Hematopoietic multipotent progenitor cell treated with erythropoietin and hydrocortisone succinate and interleukin-3 and kit ligand, for 17 days (in vitro differentiated cells): ENCODE measurements around the gene MLX.
"Not testable (repeated sequence)": the region's sequence is repeated elsewhere in the genome, so short reads cannot be mapped to it uniquely, and the experiment has no call there.

Source experiments
- DNase-seq: peaks from one replicate; pipeline ENCODE4 v3.0.0-alpha.2; 2015; ENCODE audit warnings: low spot score

The MLX gene

DNA sequence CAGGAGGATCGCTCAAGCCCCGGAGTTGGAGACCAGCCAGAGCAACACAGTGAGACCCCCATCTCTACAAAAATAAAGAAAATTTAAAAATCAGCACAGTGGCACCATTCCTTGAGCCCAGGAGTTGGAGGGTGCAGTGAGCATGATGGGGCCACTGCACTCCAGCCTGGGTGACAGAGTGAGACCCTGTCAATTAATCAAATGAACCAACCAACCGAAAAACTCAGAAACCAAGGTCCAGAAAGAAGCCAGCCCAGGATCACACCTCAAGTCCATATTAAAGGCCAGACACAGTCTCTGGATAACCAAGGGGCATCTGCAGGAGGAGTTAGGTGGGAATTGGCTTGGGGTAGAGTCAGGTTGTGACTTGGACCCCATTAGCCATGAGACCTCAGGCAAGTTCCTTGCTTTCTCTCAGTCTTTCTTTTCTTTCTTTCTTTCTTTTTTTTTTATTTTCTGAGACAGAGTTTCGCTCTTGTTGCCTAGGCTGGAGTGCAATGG, 11.7 kb upstream of the MLX start:
- no peak for DNase-seq

DNA sequence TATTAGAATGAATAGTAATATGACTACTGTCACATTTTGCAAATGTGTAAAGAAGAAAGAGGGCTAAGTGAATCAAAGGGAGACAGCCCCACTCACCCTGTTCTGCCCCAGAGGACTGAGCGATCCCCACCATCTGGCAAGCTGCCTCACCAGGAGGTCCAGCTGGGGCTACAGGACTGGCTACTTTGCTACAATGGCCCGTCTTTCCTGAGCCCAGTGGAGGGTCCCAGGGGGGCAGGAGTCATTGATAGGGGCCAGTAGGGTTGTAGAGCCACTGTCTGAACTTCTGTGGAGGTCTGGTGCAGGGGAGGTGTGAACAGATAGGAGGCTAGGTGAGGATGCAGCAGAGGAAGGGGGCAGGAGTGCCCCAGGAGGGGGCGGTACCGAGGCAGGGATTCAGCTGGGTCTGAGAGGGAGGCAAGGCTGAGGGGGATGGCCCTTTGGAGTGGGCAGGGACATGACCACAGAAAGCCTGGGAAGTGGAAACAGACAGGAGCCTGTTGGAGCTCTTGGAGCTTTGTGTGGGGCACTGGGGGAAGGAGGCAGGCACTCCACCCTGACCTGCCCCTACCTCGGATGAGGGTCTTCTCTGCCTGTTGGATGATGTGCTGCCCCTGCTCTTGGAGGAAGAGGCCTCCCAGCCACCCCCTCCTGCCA, 10.8 kb upstream of the MLX start:
- DNase-seq: not testable (repeated sequence)

GRCh38 chr17:42559075-42559474, 7.8 kb upstream of the MLX start:
- DNase-seq: no peak

DNA sequence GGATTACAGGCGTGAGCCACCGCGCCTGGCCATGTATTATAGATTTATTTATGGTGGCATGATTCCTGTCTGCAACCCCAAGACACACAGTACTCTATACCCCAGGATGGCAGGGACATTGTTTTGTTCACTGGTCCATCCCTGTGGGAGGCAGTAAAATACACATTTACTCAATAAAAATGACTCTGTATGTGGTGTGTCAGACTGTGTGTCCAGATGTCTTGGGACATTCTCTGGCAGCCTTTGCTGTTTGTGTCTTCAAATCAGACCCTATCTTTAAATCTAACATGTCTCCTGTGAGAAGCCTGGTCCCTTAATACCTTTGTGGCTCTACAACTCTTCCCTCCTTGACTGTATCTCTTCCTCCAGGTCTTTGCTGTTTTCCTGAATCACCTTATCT, 6.7 kb upstream of the MLX start:
- no peak for DNase-seq

GRCh38 chr17:42561897-42562387, 5.0 kb upstream of the MLX start, which contains the start of gene COASY:
Gene COASY, plus strand, starts transcription at chr17:42562148. Its CDS starts 475 bp downstream, at chr17:42562623.
- peak; percentile 94 for DNase-seq

DNA sequence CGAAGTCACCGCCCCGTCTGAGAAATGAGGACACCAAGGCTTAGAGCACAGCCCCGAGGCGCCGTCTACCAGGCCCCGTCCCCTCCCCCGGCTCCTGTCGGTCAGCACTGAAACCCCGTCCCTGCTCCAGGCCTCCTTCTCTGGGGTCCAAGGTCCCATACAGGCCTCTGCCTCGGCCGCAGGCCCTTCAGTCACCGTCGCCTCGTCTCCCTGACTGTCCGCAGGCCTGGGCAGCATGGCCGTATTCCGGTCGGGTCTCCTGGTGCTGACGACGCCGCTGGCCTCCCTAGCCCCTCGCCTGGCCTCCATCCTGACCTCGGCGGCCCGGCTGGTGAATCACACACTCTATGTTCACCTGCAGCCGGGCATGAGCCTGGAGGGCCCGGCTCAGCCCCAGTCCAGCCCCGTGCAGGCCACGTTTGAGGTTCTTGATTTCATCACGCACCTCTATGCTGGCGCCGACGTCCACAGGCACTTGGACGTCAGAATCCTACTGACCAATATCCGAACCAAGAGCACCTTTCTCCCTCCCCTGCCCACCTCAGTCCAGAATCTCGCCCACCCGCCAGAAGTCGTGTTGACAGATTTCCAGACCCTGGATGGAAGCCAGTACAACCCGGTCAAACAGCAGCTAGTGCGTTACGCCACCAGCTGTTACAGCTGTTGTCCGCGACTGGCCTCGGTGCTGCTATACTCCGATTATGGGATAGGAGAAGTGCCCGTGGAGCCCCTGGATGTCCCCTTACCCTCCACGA, 4.3 kb upstream of the MLX start:
- DNase-seq: no peak

DNA sequence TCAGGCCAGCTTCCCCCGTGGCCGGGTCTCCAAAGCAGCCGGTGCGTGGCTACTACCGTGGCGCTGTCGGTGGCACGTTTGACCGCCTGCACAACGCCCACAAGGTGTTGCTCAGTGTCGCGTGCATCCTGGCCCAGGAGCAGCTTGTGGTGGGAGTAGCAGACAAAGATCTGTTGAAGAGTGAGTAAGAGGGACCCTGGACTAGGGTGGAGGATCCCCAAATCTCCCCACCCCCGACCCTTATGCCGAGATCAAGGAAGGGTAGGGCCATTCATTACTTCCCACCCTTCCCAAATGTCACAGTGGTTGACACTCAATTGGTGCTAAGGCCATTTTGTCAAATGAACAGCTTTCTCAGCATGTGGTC, 3.8 kb upstream of the MLX start:
- no peak for DNase-seq

DNA sequence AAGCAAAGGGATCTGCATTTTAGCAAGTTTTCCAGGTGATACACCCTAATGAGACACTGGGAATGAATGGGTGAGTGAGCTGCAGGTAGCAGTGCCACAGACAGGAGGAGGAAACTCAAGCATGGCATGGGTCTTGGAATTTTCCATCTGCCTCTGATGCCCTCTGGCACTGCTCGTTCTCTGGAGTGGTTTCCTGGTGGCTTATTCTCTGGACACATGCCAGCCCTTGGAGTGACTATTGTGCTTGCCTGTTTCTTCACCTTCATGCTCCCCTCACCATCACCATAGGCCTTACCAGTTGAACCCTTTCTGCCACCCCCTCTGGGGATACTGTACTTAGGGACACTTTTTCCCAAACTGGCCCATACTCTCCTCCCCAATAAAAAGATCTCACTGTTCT, 3.4 kb upstream of the MLX start:
- DNase-seq: no peak

DNA sequence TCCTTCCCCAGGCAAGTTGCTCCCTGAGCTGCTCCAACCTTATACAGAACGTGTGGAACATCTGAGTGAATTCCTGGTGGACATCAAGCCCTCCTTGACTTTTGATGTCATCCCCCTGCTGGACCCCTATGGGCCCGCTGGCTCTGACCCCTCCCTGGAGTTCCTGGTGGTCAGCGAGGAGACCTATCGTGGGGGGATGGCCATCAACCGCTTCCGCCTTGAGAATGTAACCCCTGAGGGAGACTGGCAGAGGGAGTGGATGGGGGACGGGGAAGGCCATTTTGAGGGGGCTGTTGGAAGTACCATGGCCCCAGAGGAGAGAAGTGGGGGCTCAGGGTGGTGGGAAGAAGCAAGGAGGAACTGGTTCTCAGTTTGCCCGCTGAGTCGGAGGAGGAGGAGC, 3.0 kb upstream of the MLX start:
- DNase-seq: no peak

DNA sequence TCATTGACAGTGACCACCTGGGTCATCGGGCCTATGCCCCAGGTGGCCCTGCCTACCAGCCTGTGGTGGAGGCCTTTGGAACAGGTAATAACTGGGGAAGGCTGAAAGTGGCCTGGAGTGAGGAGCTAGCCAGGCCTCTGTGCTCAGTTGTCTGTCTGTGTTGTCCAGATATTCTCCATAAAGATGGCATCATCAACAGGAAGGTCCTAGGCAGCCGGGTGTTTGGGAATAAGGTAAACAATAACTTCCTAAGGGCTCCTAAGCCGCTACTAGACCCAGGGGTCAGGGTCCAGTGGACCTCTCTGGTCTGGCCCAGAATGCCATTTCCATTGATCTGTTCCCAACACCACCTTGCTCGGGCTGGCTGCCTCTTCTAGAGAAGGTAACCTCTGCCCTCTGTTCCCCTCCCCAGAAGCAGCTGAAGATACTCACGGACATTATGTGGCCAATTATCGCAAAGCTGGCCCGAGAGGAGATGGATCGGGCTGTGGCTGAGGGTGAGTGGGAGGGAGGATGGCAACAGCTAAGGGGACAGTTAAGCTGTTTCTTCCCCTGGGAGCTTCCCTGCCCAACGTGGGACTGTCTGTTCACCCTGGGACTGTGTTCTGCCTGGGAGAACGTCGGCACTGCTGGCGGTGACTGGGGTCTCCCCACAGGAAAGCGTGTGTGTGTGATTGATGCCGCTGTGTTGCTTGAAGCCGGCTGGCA, 1.9 kb upstream of the MLX start:
- DNase-seq: no peak

DNA sequence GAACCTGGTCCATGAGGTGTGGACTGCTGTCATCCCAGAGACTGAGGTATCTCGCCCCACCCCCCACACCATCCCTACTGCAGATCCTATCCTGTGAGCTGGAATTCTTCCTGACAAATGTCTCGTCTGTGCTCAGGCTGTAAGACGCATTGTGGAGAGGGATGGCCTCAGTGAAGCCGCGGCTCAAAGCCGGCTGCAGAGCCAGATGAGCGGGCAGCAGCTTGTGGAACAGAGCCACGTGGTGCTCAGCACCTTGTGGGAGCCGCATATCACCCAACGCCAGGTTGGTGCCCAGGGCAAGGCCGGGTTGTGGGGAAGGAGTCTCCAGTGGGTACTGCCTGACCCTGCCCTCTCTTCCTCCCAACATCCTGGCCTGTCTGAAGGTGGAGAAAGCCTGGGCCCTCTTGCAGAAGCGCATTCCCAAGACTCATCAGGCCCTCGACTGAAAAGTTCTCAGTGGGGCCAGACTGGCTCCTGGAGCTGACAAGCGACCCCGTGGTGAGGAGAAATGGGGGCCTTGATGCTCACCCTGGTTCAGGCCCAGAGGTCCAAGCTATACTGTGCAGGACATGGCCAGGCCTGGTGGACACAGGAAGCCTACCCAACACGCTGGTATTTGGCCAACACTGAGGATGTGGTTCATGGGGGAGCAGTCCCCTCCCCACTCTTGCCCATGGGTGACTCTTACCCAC, 1.2 kb upstream of the MLX start:
- no peak for DNase-seq

DNA sequence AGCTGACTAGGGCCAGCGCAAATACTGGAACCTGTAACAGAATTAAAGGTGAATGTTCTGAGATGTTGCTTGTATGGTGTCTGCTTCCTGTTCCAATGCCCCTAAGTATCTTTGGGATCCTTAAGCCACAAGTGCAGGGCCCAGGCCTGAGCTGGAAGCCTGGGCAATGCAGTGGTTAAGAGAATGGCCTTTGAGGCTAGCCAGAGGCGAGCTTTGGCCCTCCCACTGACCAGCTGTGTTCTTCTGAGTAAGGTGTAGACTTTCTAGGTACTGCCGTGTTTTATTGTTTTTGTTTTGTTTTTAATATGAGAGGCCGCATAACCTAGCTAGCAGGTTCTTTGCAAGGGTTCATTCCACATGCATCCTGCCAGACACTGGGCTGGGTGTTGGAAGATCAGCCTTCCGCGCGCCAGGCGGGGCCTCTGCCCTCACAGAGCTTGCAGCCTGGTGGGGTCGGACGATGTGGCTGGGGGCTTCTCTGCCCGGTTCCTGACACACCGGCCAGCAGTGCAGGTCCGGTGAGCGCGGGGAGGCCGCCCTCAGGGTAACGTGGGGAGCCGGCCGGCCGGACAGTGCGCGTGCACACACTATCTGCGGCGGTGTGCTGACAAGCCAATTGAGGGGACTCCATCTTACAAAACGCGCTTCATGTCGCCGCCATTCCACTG, 551 bp upstream of the MLX start:
- DNase-seq: no peak

DNA sequence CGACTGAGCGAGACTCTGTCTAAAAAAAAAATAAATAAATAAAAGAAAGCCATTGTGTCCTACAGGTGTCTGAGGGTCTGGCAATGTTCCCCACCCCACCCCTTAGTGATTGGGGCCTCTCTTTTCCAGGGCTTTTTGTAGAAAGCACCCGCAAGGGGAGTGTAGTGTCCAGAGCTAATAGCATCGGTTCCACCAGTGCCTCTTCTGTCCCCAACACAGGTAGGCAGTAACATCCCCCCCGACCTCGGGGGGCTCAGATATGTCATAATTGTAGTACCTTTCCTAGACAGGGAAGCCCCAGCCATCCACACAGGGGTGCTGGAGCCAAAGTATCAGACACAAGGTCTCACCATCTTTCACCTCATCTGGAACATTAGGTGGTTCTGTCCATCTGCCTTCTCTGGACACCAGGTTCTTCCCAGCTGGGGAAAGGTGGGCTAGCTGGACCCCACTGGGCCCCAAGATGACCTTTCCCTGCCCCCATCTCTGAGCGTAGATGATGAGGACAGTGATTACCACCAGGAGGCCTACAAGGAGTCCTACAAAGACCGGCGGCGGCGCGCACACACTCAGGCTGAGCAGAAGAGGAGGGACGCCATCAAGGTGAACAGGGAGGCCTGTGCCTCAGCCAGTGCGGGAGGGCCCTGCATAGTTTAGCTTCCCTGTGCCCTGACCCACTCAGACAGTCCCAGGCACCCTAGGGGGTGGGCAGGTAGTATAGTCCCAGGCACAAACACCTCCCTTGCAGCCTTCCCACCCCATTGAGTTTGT, 1.6 kb downstream of the MLX start:
- DNase-seq: no peak

GRCh38 chr17:42571435-42572225, 4.7 kb downstream of the MLX start:
- DNase-seq: no peak

GRCh38 chr17:42573095-42573494, 6.2 kb downstream of the MLX start:
- DNase-seq: no peak

- DNase-seq: no peak
Measured at GRCh38 chr17:42574463-42574862, 7.6 kb downstream of the MLX start.

DNA sequence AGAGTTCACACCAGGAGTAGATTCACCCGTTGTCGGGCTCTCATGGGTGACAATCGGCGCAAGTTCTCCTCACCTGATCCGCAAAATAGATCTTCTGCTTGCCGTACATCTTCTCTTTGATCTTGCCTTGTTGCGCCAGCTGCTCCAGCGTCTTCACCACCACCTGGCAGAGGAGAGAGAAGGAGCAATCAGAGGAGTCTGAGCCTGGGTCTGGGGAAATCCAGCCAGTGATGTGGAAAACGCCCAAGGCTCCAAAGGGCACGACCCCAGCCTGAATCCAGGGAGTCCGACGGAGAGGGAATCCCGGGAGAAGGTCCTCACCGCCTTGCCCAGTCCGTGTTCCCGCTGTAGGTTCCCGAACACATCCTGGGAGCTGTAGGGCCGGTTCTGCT, 10.2 kb downstream of the MLX start:
- DNase-seq: no peak

- peak; percentile 91 for DNase-seq
Measured at GRCh38 chr17:42577532-42578281, 10.8 kb downstream of the MLX start, which contains the start of gene PSMC3IP. Gene PSMC3IP, minus strand, starts transcription at chr17:42577729. Its CDS starts 43 bp downstream, at chr17:42577686.

GRCh38 chr17:42578282-42578869, 11.5 kb downstream of the MLX start:
- DNase-seq: peak; percentile 67
